ENCODE measurements around the gene ZNF200.

GRCh38 chr16:3220839-3221238 lies 14.1 kb downstream of the ZNF200 start:
- TF ChIP-seq POLR2A (IDR thresholded peaks at IDR 0.05) (no peak), CTCF (IDR thresholded peaks at IDR 0.05) (no peak)

All from right lobe of liver (tissue), 4 donors.